ENCODE data around the gene SYNE3.

The SYNE3 gene

DNA sequence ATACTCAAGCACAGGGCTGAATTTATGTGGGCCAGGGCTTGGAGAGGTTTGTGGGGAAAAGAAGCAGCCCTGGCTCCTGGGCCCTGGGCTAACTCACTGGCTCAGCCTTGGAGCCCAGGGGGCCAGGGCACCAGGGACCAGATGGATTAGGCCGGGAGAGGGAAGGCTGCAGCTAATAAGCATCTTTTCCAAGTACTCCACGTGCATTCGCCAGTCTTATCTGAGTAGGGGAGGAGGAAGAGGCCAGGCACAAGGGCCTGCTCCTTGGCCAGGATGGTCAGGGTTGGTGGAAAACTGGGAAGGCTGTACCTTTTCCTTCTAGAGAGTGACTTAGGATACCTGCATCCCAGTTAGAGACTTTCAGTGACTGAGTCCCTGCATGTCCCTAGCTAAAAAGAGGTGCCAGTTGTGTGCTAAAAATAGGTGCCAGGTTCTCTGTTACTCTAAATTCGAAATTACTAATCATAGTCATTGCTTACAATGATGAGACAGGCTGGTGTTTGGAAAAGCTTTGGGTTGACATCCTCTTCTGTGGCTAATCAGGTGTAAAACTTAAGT, 19.7 kb upstream of the SYNE3 start:
- TF ChIP-seq, protein P1, sequence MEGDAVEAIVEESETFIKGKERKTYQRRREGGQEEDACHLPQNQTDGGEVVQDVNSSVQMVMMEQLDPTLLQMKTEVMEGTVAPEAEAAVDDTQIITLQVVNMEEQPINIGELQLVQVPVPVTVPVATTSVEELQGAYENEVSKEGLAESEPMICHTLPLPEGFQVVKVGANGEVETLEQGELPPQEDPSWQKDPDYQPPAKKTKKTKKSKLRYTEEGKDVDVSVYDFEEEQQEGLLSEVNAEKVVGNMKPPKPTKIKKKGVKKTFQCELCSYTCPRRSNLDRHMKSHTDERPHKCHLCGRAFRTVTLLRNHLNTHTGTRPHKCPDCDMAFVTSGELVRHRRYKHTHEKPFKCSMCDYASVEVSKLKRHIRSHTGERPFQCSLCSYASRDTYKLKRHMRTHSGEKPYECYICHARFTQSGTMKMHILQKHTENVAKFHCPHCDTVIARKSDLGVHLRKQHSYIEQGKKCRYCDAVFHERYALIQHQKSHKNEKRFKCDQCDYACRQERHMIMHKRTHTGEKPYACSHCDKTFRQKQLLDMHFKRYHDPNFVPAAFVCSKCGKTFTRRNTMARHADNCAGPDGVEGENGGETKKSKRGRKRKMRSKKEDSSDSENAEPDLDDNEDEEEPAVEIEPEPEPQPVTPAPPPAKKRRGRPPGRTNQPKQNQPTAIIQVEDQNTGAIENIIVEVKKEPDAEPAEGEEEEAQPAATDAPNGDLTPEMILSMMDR (IDR thresholded peaks at IDR 0.05; ENCODE audit: low read depth, low read length, missing control alignments): no peak
- DNase-seq (ENCODE audit: extremely low read depth, low read depth): no peak
- peak overlapping the region; percentile 93 for H3K4me3 ChIP-seq (replicated peaks; ENCODE audit: low read depth, low read length)

DNA sequence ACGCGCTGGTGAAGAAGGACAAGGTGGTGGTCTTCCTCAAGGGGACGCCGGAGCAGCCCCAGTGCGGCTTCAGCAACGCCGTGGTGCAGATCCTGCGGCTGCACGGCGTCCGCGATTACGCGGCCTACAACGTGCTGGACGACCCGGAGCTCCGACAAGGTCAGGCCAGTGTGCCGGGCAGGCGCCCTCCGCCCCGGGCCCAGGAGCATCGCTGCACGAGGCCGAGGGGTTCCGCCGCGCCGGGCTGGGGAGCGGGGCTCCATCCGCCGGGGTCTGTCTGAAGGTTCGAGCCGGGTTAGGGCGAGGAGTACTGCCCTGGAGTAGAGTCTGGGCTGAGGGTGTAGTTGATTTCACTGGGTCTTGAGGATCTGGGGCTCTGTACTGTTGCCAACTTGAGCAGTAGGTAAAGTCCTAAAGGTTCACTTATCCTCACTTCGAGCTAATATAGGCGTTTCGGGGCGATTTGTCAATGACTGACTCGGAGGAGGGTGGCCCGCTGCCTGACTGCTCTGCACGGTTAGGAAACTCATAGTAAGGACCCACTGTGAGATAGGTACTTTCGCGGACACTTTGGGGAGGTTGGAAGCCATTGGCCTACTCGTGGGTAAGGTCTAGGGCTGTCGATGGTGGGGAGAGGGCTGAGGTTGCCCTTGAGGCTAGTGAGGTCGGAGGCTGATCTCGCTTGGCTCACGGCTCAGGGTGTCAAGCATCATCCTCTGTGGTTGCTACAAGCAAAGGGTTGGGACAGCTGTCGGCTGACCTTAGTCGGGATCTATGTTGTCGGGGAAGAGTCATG, 19.0 kb upstream of the SYNE3 start:
- H3K4me3 ChIP-seq (replicated peaks; ENCODE audit: low read depth, low read length): peak overlapping the region; percentile 93
- DNase-seq (ENCODE audit: extremely low read depth, low read depth): no peak
- TF ChIP-seq, protein P1 (IDR thresholded peaks at IDR 0.05; ENCODE audit: low read depth, low read length, missing control alignments): no peak

DNA sequence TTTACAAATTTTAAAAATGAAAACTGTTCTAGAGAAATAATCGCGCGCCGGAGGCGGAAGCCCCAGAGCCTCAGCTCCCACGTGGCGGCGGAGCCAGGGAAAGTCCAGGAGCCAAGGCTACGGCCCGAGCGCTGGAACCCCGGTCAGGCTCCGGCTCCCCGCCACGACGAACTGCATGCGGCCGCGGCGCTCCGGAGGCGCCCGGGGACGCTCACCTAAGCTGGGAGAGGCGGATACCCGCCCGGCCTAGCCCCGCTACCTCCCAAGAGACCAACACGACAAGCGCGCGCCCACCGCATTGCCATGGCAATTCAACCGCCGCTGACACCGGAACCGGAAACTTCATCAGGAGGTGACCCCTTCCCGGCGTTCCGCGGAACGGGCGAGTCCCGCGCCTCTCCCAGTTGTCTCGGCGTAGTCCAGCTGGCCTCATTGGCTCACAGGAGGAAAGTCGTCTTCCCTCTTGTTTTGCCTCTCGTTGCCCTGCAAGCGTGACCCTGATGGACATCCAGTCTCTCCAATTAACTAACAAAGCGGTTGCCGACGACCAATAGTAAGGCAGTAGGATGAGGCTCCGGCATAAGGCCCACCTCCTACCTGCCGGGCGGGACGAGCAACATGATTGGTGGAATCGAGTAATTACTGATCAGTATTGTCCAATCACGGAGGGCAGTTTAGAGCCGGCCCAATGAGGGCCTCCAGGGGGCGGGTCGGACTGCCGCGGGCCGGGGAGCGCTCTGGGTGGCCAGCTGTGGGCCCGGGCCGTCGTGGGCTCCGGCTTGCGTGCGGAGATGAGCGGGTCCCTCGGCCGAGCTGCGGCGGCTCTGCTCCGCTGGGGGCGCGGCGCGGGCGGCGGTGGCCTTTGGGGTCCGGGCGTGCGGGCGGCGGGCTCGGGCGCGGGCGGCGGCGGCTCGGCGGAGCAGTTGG, 18.1 kb upstream of the SYNE3 start, which contains the start of gene GLRX5:
Gene GLRX5 (plus strand): TSS at position 752 of the 927 bp plus-strand sequence. CDS start 40 bp downstream, at position 792.
- TF ChIP-seq, protein P1 (IDR thresholded peaks at IDR 0.05; ENCODE audit: low read depth, low read length, missing control alignments): no peak
- peak within 1 kb of the TSS; percentile 93 for H3K4me3 ChIP-seq (replicated peaks; ENCODE audit: low read depth, low read length)
- DNase-seq (ENCODE audit: extremely low read depth, low read depth): peak; percentile 100

DNA sequence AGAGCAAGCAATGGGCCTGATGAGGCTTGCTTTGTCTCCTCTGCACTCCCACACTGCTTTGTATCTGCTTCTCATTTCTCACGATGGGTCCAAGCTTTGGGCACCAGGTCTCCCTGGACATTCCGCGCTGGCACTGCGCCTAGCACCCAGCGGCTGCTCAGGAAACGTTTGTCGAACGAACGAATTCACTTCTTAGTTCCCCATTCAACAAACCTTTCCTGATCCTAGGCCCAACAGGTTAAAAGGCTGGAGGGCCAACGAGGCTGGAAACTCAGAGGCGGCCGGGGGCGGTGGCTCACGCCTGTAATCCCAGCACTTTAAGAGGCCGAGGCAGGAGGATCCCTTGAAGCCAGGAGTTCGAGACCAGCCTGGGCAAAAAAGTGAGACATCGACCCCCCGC, 17.4 kb upstream of the SYNE3 start:
- H3K4me3 ChIP-seq (replicated peaks; ENCODE audit: low read depth, low read length): peak overlapping the region; percentile 93
- TF ChIP-seq, protein P1 (IDR thresholded peaks at IDR 0.05; ENCODE audit: low read depth, low read length, missing control alignments): no peak
- no peak for DNase-seq (ENCODE audit: extremely low read depth, low read depth)

DNA sequence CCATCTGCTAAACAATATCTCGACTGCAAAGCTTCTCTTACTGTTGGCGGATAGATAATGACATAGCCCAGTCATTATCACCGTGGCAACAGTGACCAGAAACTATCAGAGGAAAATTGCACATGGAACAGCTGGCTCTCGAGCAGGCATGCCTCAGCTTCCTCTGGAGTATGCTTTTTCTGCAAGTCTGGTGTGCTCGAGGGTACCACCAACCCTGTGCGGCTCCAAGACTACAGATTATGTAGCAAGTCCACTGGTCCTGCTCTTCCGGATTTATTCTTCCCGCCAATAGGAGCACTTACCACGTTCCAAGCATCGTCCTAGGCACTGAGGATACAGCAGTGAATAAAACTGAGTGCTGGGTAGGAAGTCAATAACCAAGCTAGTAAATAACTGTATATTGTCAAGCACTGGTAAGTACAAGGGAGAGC, 17.0 kb upstream of the SYNE3 start:
- peak overlapping the region; percentile 93 for H3K4me3 ChIP-seq (replicated peaks; ENCODE audit: low read depth, low read length)
- TF ChIP-seq, protein P1 (IDR thresholded peaks at IDR 0.05; ENCODE audit: low read depth, low read length, missing control alignments): no peak
- no peak for DNase-seq (ENCODE audit: extremely low read depth, low read depth)

DNA sequence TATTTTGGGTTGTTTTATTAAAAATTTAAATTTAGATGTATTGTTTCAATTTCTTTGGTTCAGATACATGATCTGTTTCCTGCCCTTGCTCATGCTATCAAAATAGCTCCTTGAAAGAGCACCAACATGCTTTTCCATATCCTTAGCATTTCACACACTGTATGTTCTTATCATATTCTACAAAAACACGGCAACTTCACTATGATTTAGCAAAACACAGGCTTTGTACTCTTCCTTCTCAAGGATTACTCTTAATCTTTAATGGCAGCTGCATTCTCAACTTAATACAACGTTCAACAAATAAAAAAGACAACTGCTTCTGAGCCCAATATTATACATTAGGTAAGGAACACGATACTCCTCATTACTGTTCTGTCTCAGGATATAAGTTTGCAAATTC, 15.5 kb upstream of the SYNE3 start:
- peak overlapping the region; percentile 93 for H3K4me3 ChIP-seq (replicated peaks; ENCODE audit: low read depth, low read length)
- DNase-seq (ENCODE audit: extremely low read depth, low read depth): no peak
- TF ChIP-seq, protein P1 (IDR thresholded peaks at IDR 0.05; ENCODE audit: low read depth, low read length, missing control alignments): no peak

All from HFF-Myc (cell line).